HCT116 (cell line): ENCODE data around the gene SSH2. TPM values are rescaled to one million over a fixed set of nuclear protein-coding genes. Genes with fewer than 3 reads are reported as not detected.

Experiments used
- ATAC-seq: fragments of 200-7000 bp; cut with Tn5 transposase; 2 replicates; pipeline ENCODE4 v1.9.1; 2020; ENCODE audit warnings: mild to moderate bottlenecking, moderate library complexity
- BruUV-seq: library from RNA; stranded (reverse); fragments of 400-500 nt; replicated peaks from 2 replicates; lab custom pipeline; 2021; lab: Mats Ljungman, UMichigan
- CTCF ChIA-PET: fragments of 300-600 bp; sonication (Branson Sonifier 250); formaldehyde crosslinking; loops from one replicate; lab custom pipeline; 2021; ENCODE audit warnings: antibody characterized with exemption; lab: Charles Lee
- POLR2A ChIA-PET: fragments of 300-600, 350-600 bp; sonication (Branson Sonifier 250); formaldehyde crosslinking; loops from one replicate; lab custom pipeline; 2021; ENCODE audit warnings: antibody characterized with exemption; lab: Charles Lee
- RAD21 ChIA-PET, 2 experiments: fragments of 300-600 bp; sonication (Branson Sonifier 250); formaldehyde crosslinking; loops; one replicate each; lab custom pipeline; 2023; ENCODE audit warnings: low total read pairs in 2 of 2; ENCODE audit not compliant: uncharacterized antibody in 2 of 2, unreplicated experiment in 2 of 2, low non-redundant PET in 1 of 2; lab: Charles Lee
- DNase-seq: peaks from one replicate; pipeline ENCODE4 v3.0.0-alpha.2; 2010; ENCODE audit warnings: low read depth, low spot score
- H2AFZ ChIP-seq: fragments of 200-600 bp; shearing (Covaris generic), sonication (generic); 2 replicates; pipeline ENCODE4 v1.6.1; 2017; ENCODE audit warnings: low read depth, mixed run types, mixed read lengths, antibody characterized with exemption, low read length; ENCODE audit not compliant: poor library complexity, severe bottlenecking
- H3K27ac ChIP-seq: 2 replicates; pipeline ENCODE4 v1.5.1; 2012; ENCODE audit warnings: low read depth, low read length
- H3K27me3 ChIP-seq: fragments of 200-600 bp; sonication (generic); 2 replicates; pipeline ENCODE4 v1.6.1; 2016; ENCODE audit warnings: mixed run types, low read length, mixed read lengths; ENCODE audit not compliant: insufficient read depth
- H3K36me3 ChIP-seq, 2 experiments: fragments of 200-500 bp in 1 of 2; fragments of 200-600 bp in 1 of 2; sonication (Bioruptor generic) in 1 of 2; sonication (generic) in 1 of 2; 2 replicates each; pipeline versions ENCODE4 v1.5.1 to v1.6.1; 2014 to 2016; ENCODE audit warnings: low read length in 2 of 2, inconsistent platforms in 1 of 2, mixed read lengths in 1 of 2, mixed run types in 1 of 2; ENCODE audit not compliant: insufficient read depth in 2 of 2, control insufficient read depth in 1 of 2
- H3K4me1 ChIP-seq, 2 experiments: fragments of 200-600 bp in 1 of 2; sonication (generic) in 1 of 2; 2 replicates each; pipeline versions ENCODE4 v1.5.1 to v1.6.1; 2012 to 2017; ENCODE audit warnings: low read length in 2 of 2, inconsistent platforms in 1 of 2, mild to moderate bottlenecking in 1 of 2, mixed read lengths in 1 of 2, mixed run types in 1 of 2, moderate library complexity in 1 of 2; ENCODE audit not compliant: insufficient read depth in 2 of 2, control insufficient read depth in 1 of 2
- H3K4me2 ChIP-seq: fragments of 200-600 bp; sonication (generic); 2 replicates; pipeline ENCODE4 v1.6.1; 2017; ENCODE audit warnings: mixed run types, low read length, mixed read lengths
- H3K4me3 ChIP-seq, 2 experiments: fragments of 200-600 bp in 1 of 2; sonication (generic) in 1 of 2; replicated peaks in 1 of 2; 2 replicates each; pipeline ENCODE4 v1.5.1; 2011 to 2016; ENCODE audit warnings: low read length in 2 of 2, control low read depth in 1 of 2, low read depth in 1 of 2, mild to moderate bottlenecking in 1 of 2, mixed read lengths in 1 of 2, mixed run types in 1 of 2
- H3K79me2 ChIP-seq: fragments of 200-600 bp; sonication (generic); 2 replicates; pipeline ENCODE4 v1.6.1; 2017; ENCODE audit warnings: mild to moderate bottlenecking, mixed run types, low read length, moderate library complexity, mixed read lengths; ENCODE audit not compliant: insufficient read depth
- H3K9ac ChIP-seq: fragments of 200-600 bp; sonication (generic); 2 replicates; pipeline ENCODE4 v1.6.1; 2016; ENCODE audit warnings: low read length, mixed read lengths
- H3K9me2 ChIP-seq: fragments of 200-600 bp; sonication (generic), shearing (Covaris generic); 2 replicates; pipeline ENCODE4 v1.6.1; 2017; ENCODE audit warnings: mixed run types, mild to moderate bottlenecking, moderate library complexity; ENCODE audit not compliant: insufficient read depth
- H3K9me3 ChIP-seq, 2 experiments: fragments of 200-500 bp in 1 of 2; fragments of 200-600 bp in 1 of 2; sonication (Bioruptor generic) in 1 of 2; sonication (generic) in 1 of 2; 2 replicates each; pipeline ENCODE4 v1.6.1; 2014 to 2017; ENCODE audit warnings: low read length in 2 of 2, mixed read lengths in 2 of 2, inconsistent platforms in 1 of 2, low read depth in 1 of 2, mild to moderate bottlenecking in 1 of 2, mixed run types in 1 of 2, moderate library complexity in 1 of 2; ENCODE audit not compliant: control insufficient read depth in 1 of 2, insufficient read depth in 1 of 2
- H4K20me1 ChIP-seq: fragments of 200-600 bp; sonication (generic), shearing (Covaris generic); 2 replicates; pipeline ENCODE4 v1.6.1; 2017; ENCODE audit warnings: mixed run types, mild to moderate bottlenecking, moderate library complexity; ENCODE audit not compliant: insufficient read depth
- CTCF ChIP-seq, 3 experiments: fragments of 200-600 bp in 1 of 3; sonication (generic) in 1 of 3; IDR thresholded peaks in 2 of 3; conservative IDR thresholded peaks in 1 of 3; 2 replicates each; pipeline ENCODE4 v1.5.1; 2012 to 2017; ENCODE audit warnings: low read depth in 2 of 3, low read length in 2 of 3, antibody characterized with exemption in 1 of 3, borderline replicate concordance in 1 of 3, control low read depth in 1 of 3, mild to moderate bottlenecking in 1 of 3, mixed read lengths in 1 of 3, mixed run types in 1 of 3, moderate library complexity in 1 of 3; ENCODE audit not compliant: insufficient read depth in 1 of 3
- EZH2 ChIP-seq: fragments of 200-600 bp; sonication (generic); IDR thresholded peaks from 2 replicates; pipeline ENCODE4 v1.6.1; 2017; ENCODE audit warnings: antibody characterized with exemption, mixed run types
- EZH2phosphoT487 ChIP-seq: fragments of 200-600 bp; IDR thresholded peaks from 2 replicates; pipeline ENCODE4 v1.6.1; 2018; ENCODE audit warnings: antibody characterized with exemption, borderline replicate concordance
- JUND ChIP-seq: IDR thresholded peaks from 2 replicates; pipeline ENCODE4 v1.6.1; 2012
- MAX ChIP-seq: IDR thresholded peaks from 2 replicates; pipeline ENCODE4 v1.6.1; 2012
- RAD21 ChIP-seq: IDR thresholded peaks from 2 replicates; pipeline ENCODE4 v1.6.1; 2012; ENCODE audit warnings: low read depth, mild to moderate bottlenecking
- SRF ChIP-seq: IDR thresholded peaks from 2 replicates; pipeline ENCODE4 v1.6.1; 2012; ENCODE audit warnings: low read depth
- TCF7L2 ChIP-seq: IDR thresholded peaks from 2 replicates; pipeline ENCODE4 v1.7.0; 2011; ENCODE audit warnings: borderline replicate concordance, inconsistent platforms; ENCODE audit not compliant: insufficient read depth, insufficient read length; ENCODE audit errors: extremely low read depth
- YY1 ChIP-seq: IDR thresholded peaks from 2 replicates; pipeline ENCODE4 v1.6.1; 2011; ENCODE audit warnings: low read length, low read depth, moderate library complexity, mild to moderate bottlenecking; ENCODE audit not compliant: insufficient replicate concordance; ENCODE audit errors: extremely low read depth
- ZBTB33 ChIP-seq: IDR thresholded peaks from 2 replicates; pipeline ENCODE4 v1.6.1; 2011; ENCODE audit warnings: mild to moderate bottlenecking, low read length, moderate library complexity; ENCODE audit not compliant: insufficient replicate concordance; ENCODE audit errors: extremely low read depth
- ZNF274 ChIP-seq: fragments of 200-500 bp; sonication (Bioruptor generic); IDR thresholded peaks from 2 replicates; pipeline ENCODE4 v1.6.1; 2014; ENCODE audit warnings: mild to moderate bottlenecking, low read depth, low read length, inconsistent platforms
- intact Hi-C: fragments of 100-400 bp; cut with micrococcal nuclease; formaldehyde crosslinking; loops from 2 replicates; pipeline ENCODE4 v1.10.0; 2022
- total RNA-seq: library from RNA; stranded (reverse); gene quantifications from one replicate; pipeline ENCODE4 v1.2.1, GENCODE V29; 2021; ENCODE audit not compliant: unreplicated experiment

The SSH2 gene
- total RNA-seq, 1 experiment from 2014 or later = 17.0 TPM

GRCh38 chr17:29623283-29623647 lies 306.8 kb downstream of the SSH2 start:
- CTCF ChIA-PET = interaction anchor here (1.1 to 1.6 kb wide), 4 partner anchors 17 to 470 kb away, joined by 3 to 4 read pairs (median 3); no protein-coding TSS in a partner anchor
- no peaks in the 10 kb centered on the region for H4K20me1 ChIP-seq
- peak overlapping the region; percentile 97 for H3K4me2 ChIP-seq
- H3K27ac ChIP-seq = no peak overlapping the region
- ATAC-seq (no peak), DNase-seq (no peak)
- peak overlapping the region; percentile 31 for H2AFZ ChIP-seq
- no peaks in the 10 kb centered on the region for H3K9me3 ChIP-seq
- TF ChIP-seq RAD21 (no peak), EZH2phosphoT487 (no peak), EZH2 (no peak), MAX (no peak), JUND (no peak), TCF7L2 (no peak), CTCF (IDR thresholded peaks at IDR 0.05 in 2 of 3, conservative IDR thresholded peaks at IDR 0.05 in 1 of 3; ENCODE audit: borderline replicate concordance in 1 of 3, insufficient read depth in 1 of 3, low read depth in 2 of 3, low read length in 2 of 3) (no peak), SRF (no peak), YY1 (no peak), ZNF274 (no peak), ZBTB33 (no peak)
- H3K36me3 ChIP-seq = no peaks in the 10 kb centered on the region
- peak overlapping the region in 1 of 2 experiments; percentile 80; a peak in 2 of 4 replicates for H3K4me3 ChIP-seq
- H3K9ac ChIP-seq = peak overlapping the region; percentile 72
- no peaks in the 10 kb centered on the region for H3K9me2 ChIP-seq
- POLR2A ChIA-PET = interaction anchor here (1.6 kb wide), 1 partner anchor 31 kb away, joined by 4 read pairs; no protein-coding TSS in a partner anchor
- H3K79me2 ChIP-seq = no peaks in the 10 kb centered on the region
- RAD21 ChIA-PET = interaction anchor here (0.8 kb wide), 2 partner anchors 16 kb away, joined by 3 read pairs; no protein-coding TSS in a partner anchor
- BruUV-seq = no TSS peak
- intact Hi-C loops = no loop called here
- peaks cover 44 to 74% of the 10 kb centered on the region in 2 experiments for H3K4me1 ChIP-seq
- H3K27me3 ChIP-seq = no peaks in the 10 kb centered on the region
